K562 (cell line): ENCODE results near the gene NCKAP1. TPM values are rescaled to one million over a fixed set of nuclear protein-coding genes. Genes with fewer than 3 reads are reported as not detected.
A peak's percentile ranks its signal among the peaks of the same experiment; 100 is the strongest.

Source experiments
- ATAC-seq: fragments of 200-7000 bp; cut with Tn5 transposase; 3 replicates; pipeline ENCODE4 v1.9.1; 2020; ENCODE audit warnings: moderate library complexity
- BruUV-seq: library from RNA; stranded (reverse); fragments of 400-500 nt; replicated peaks from 2 replicates; lab custom pipeline; 2021; lab: Mats Ljungman, UMichigan
- CTCF ChIA-PET: fragments of 300-600 bp; formaldehyde crosslinking; extraction: SDS; loops from one replicate; lab custom pipeline; 2021; ENCODE audit warnings: low intra/inter-chr PET ratio; lab: Yijun Ruan, JAX
- POLR2A ChIA-PET: fragments of 300-600, 350-650 bp; sonication (Branson Sonifier 250); formaldehyde crosslinking; extraction: SDS; loops from one replicate; lab custom pipeline; 2021; ENCODE audit warnings: antibody characterized with exemption, inconsistent platforms; lab: Yijun Ruan, JAX
- DNase-seq, 4 experiments: peaks; one replicate each; pipeline versions ENCODE4 v3.0.0 to v3.0.0-alpha.2; 2011 to 2018; ENCODE audit warnings: low spot score in 3 of 4, mixed read lengths in 3 of 4; ENCODE audit errors: extremely low read depth in 1 of 4
- FAIRE-seq: peaks from 2 replicates; lab custom pipeline; 2011; peaks lifted over from hg19 to GRCh38; lab: Jason Lieb, UNC
- H2AFZ ChIP-seq: 2 replicates; pipeline ENCODE4 v1.6.0; 2011; ENCODE audit warnings: low read depth, low read length, control low read depth, inconsistent platforms
- H3K27ac ChIP-seq: fragments of 200-600 bp; 3 replicates; pipeline ENCODE4 v1.8.0; 2011; ENCODE audit warnings: low read depth, mild to moderate bottlenecking, control low read depth, inconsistent platforms, low read length, moderate library complexity, mixed read lengths; ENCODE audit errors: extremely low read depth
- H3K27me3 ChIP-seq, 2 experiments: fragments of 300-600 bp in 1 of 2; 2 replicates in 1 of 2; 3 replicates in 1 of 2; pipeline versions ENCODE4 v1.6.0 to v1.8.0; 2011; ENCODE audit warnings: inconsistent platforms in 2 of 2, low read length in 2 of 2, mild to moderate bottlenecking in 1 of 2, mixed read lengths in 1 of 2, moderate library complexity in 1 of 2; ENCODE audit not compliant: control insufficient read depth in 2 of 2, insufficient read depth in 2 of 2
- H3K36me3 ChIP-seq: fragments of 300-600 bp; 3 replicates; pipeline ENCODE4 v1.8.0; 2011; ENCODE audit warnings: mild to moderate bottlenecking, low read length, inconsistent platforms; ENCODE audit not compliant: control insufficient read depth, insufficient read depth
- H3K4me1 ChIP-seq, 2 experiments: fragments of 200-600 bp in 1 of 2; replicated peaks in 1 of 2; 2 replicates in 1 of 2; 3 replicates in 1 of 2; pipeline versions ENCODE4 v1.5.1 to v1.8.0; 2011; ENCODE audit warnings: inconsistent platforms in 2 of 2, low read length in 2 of 2, mild to moderate bottlenecking in 1 of 2, mixed read lengths in 1 of 2, moderate library complexity in 1 of 2; ENCODE audit not compliant: control insufficient read depth in 2 of 2, insufficient read depth in 2 of 2
- H3K4me2 ChIP-seq: 2 replicates; pipeline ENCODE4 v1.6.1; 2011; ENCODE audit warnings: low read length, control low read depth, inconsistent platforms, mixed read lengths; ENCODE audit not compliant: insufficient read depth
- H3K4me3 ChIP-seq: fragments of 200-600 bp; sonication (generic), shearing (Covaris generic); 2 replicates; pipeline ENCODE4 v1.5.1; 2016; ENCODE audit warnings: control low read depth, inconsistent platforms
- H3K79me2 ChIP-seq: fragments of 200-600 bp; 3 replicates; pipeline ENCODE4 v1.8.0; 2011; ENCODE audit warnings: low read length, inconsistent platforms; ENCODE audit not compliant: control insufficient read depth, insufficient read depth
- H3K9ac ChIP-seq, 2 experiments: 2 replicates each; pipeline versions ENCODE4 v1.6.0 to v1.6.1; 2011; ENCODE audit warnings: low read depth in 2 of 2, low read length in 2 of 2, control low read depth in 1 of 2, inconsistent platforms in 1 of 2, mild to moderate bottlenecking in 1 of 2, mixed read lengths in 1 of 2; ENCODE audit not compliant: insufficient read depth in 1 of 2
- H3K9me1 ChIP-seq: one replicate; pipeline ENCODE4 v1.6.0; 2011; ENCODE audit warnings: inconsistent platforms, mild to moderate bottlenecking, low read length, moderate library complexity; ENCODE audit not compliant: control insufficient read depth, insufficient read depth
- H3K9me3 ChIP-seq: replicated peaks from 2 replicates; pipeline ENCODE4 v1.5.1; 2011; ENCODE audit warnings: low read depth, low read length, inconsistent platforms; ENCODE audit not compliant: control insufficient read depth, insufficient read depth
- H4K20me1 ChIP-seq: replicated peaks from 2 replicates; pipeline ENCODE4 v1.6.1; 2011; ENCODE audit warnings: low read length, inconsistent platforms, mixed read lengths; ENCODE audit not compliant: control insufficient read depth, insufficient read depth
- C11orf30 ChIP-seq: fragments of 450-650 bp; IDR thresholded peaks from 2 replicates; pipeline ENCODE4 v1.6.1; 2016; ENCODE audit warnings: low read depth, mild to moderate bottlenecking
- ESRRA ChIP-seq: fragments of 450-650 bp; IDR thresholded peaks from 2 replicates; pipeline ENCODE4 v1.6.1; 2014; ENCODE audit warnings: low read depth, mild to moderate bottlenecking, moderate library complexity, borderline replicate concordance
- FOXJ3 ChIP-seq: sonication (generic); formaldehyde crosslinking; IDR thresholded peaks from 2 replicates; pipeline ENCODE4 v1.4.0; 2020; ENCODE audit warnings: mild to moderate bottlenecking, missing genetic modification reagents
- HMG20B ChIP-seq: fragments of 250-450 bp; sonication (Bioruptor Pico); IDR thresholded peaks from 2 replicates; pipeline ENCODE4 v1.5.0; 2021; ENCODE audit warnings: mild to moderate bottlenecking
- MAFF ChIP-seq: IDR thresholded peaks from 2 replicates; pipeline ENCODE4 v1.6.1; 2012; ENCODE audit warnings: low read length, improper control_type of control experiment
- MAFG ChIP-seq: fragments of 450-650 bp; conservative IDR thresholded peaks from 2 replicates; pipeline ENCODE4 v1.6.1; 2016; ENCODE audit warnings: missing genetic modification characterization, missing compliant biosample characterization
- MAFK ChIP-seq: IDR thresholded peaks from 2 replicates; pipeline ENCODE4 v1.6.1; 2011; ENCODE audit warnings: low read length, improper control_type of control experiment
- PHB2 ChIP-seq: fragments of 450-650 bp; IDR thresholded peaks from 2 replicates; pipeline ENCODE4 v1.6.1; 2017; ENCODE audit warnings: low read depth
- SMARCC2 ChIP-seq: fragments of 450-650 bp; IDR thresholded peaks from 2 replicates; pipeline ENCODE4 v1.6.1; 2017; ENCODE audit warnings: antibody characterized with exemption, moderate library complexity, mild to moderate bottlenecking, low read depth
- TAF7 ChIP-seq: fragments of 450-650 bp; IDR thresholded peaks from 2 replicates; pipeline ENCODE4 v1.6.1; 2016; ENCODE audit warnings: missing genetic modification characterization, missing compliant biosample characterization
- ZNF316 ChIP-seq: fragments of 450-650 bp; IDR thresholded peaks from 2 replicates; pipeline ENCODE4 v1.6.1; 2016
- ZZZ3 ChIP-seq: fragments of 450-650 bp; IDR thresholded peaks from 2 replicates; pipeline ENCODE4 v1.6.1; 2016; ENCODE audit warnings: antibody characterized with exemption, mild to moderate bottlenecking, moderate library complexity
- in situ Hi-C: fragments of 300-500 bp; cut with MboI; formaldehyde crosslinking; loops from 4 replicates; pipeline ENCODE4 v1.15.0; 2018; ENCODE audit warnings: inconsistent platforms, mixed read lengths
- intact Hi-C: fragments of 100-400 bp; cut with micrococcal nuclease; formaldehyde crosslinking; loops from 2 replicates; pipeline ENCODE4 v1.14.2; 2022
- polyA plus RNA-seq, 8 experiments: library from polyadenylated mRNA; depleted of rRNA in 4 of 8; stranded (reverse) in 5 of 8; unstranded in 3 of 8; fragments of >200 nt; fragmentation: Nextera tagmentation in 2 of 8; fragmentation: Illumina TruSeq in 1 of 8; extraction: Ambion mirVana in 2 of 8; extraction: Trizol in 1 of 8; gene quantifications; 2 replicates each; pipeline versions ENCODE4 v1.2.1 to v1.2.3, GENCODE V29; 2011 to 2014; ENCODE audit warnings: inconsistent platforms in 1 of 8, missing spikeins in 1 of 8
- total RNA-seq, 7 experiments: library from RNA; depleted of rRNA in 6 of 7; stranded (reverse); fragments of >200 nt in 6 of 7; fragmentation: Illumina TruSeq in 2 of 7; extraction: Trizol in 2 of 7; gene quantifications; 2 replicates each; pipeline versions ENCODE4 v1.2.1 to v1.2.3, GENCODE V29; 2011 to 2021; ENCODE audit warnings: low replicate concordance in 1 of 7
- TF ChIP-seq, protein P1 (sequence below): IDR thresholded peaks from 3 replicates; pipeline ENCODE4 v1.6.1; 2011; ENCODE audit warnings: borderline replicate concordance, mild to moderate bottlenecking, moderate library complexity; ENCODE audit not compliant: insufficient read length; ENCODE audit errors: extremely low read depth

NCKAP1 gene
- total and polyA plus RNA-seq, 9 of the 15 experiments (the other 6 are each of a cell fraction or from before 2014, with no cell fraction given): 34.0 to 153 (median 88.7) TPM

DNA sequence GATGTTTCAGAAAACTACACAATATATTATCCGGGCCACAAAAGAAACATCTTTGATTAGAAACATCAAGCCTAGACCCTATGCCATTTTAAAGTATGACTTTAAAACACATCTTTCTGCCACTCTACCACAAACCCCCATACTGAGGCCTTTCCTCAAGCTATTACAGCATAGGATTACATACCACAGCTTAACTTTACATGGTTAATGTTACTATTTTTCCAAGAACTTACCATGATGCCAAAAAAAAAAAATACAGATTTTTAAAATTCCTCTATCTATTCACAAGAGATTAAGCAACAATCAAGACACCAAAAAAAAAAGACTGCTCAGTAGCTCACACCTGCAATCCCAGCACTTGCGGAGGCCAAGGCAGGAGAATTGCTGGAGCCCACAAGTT is 9.0 kb downstream of the NCKAP1 start (continued):
- TF ChIP-seq FOXJ3 (CRISPR knock-in tag) (no peak), TAF7 (tag) (no peak), PHB2 (no peak), ZZZ3 (no peak), SMARCC2 (no peak), MAFK (no peak)
- TF ChIP-seq, protein P1, sequence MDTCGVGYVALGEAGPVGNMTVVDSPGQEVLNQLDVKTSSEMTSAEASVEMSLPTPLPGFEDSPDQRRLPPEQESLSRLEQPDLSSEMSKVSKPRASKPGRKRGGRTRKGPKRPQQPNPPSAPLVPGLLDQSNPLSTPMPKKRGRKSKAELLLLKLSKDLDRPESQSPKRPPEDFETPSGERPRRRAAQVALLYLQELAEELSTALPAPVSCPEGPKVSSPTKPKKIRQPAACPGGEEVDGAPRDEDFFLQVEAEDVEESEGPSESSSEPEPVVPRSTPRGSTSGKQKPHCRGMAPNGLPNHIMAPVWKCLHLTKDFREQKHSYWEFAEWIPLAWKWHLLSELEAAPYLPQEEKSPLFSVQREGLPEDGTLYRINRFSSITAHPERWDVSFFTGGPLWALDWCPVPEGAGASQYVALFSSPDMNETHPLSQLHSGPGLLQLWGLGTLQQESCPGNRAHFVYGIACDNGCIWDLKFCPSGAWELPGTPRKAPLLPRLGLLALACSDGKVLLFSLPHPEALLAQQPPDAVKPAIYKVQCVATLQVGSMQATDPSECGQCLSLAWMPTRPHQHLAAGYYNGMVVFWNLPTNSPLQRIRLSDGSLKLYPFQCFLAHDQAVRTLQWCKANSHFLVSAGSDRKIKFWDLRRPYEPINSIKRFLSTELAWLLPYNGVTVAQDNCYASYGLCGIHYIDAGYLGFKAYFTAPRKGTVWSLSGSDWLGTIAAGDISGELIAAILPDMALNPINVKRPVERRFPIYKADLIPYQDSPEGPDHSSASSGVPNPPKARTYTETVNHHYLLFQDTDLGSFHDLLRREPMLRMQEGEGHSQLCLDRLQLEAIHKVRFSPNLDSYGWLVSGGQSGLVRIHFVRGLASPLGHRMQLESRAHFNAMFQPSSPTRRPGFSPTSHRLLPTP: no peak

DNA sequence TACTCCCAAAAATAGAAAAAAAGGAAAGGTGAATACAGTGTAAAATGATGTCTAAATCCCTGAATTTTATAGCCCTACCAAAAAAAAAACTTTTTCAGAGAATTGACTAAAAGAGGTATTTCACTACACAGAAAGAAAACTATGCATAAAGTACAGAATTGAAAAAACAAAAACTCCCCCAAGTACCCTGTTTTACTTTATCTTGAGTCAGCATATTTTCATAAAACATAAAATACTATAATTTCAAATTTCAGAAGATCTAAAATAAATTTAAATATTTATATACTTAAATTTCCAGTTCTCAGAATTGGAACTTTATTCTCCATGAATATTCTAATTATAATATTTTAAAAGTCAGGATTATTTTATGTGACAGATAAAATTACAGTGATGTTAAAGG is 10.1 kb downstream of the NCKAP1 start:
- no peak overlapping the region for H3K4me3 ChIP-seq
- DNase-seq: no peak
- H4K20me1 ChIP-seq: no peaks in the 10 kb centered on the region; the same call in 1 of the 2 replicates
- peak; percentile 82 for TF ChIP-seq MAFG (tag)
- TF ChIP-seq ESRRA: no peak
- TF ChIP-seq HMG20B: no peak
- TF ChIP-seq C11orf30: peak; percentile 95
- peak; percentile 84 for TF ChIP-seq MAFF
- TF ChIP-seq ZNF316: peak; percentile 98
- TF ChIP-seq MAFK: peak; percentile 91
- TF ChIP-seq, all 486 proteins: peak for 5
- H2AFZ ChIP-seq: no peak overlapping the region
- H3K27ac ChIP-seq: no peak overlapping the region
- BruUV-seq: no TSS peak
- H3K9me3 ChIP-seq: no peaks in the 10 kb centered on the region
- FAIRE-seq (no peak), ATAC-seq (no peak)
- intact Hi-C loops (no loop called here), in situ Hi-C loops (no loop called here)
- ChIA-PET CTCF (no interaction called here), POLR2A (no interaction called here)
- peaks cover 100% of the 10 kb centered on the region for H3K79me2 ChIP-seq
- H3K9ac ChIP-seq: no peak overlapping the region
- H3K9me1 ChIP-seq: no peaks in the 10 kb centered on the region
- H3K4me1 ChIP-seq: peaks cover 8 to 15% of the 10 kb centered on the region in 2 experiments
- H3K27me3 ChIP-seq: no peaks in the 10 kb centered on the region
- no peak overlapping the region for H3K4me2 ChIP-seq
- H3K36me3 ChIP-seq: peaks cover 17% of the 10 kb centered on the region; the same call in 1 of the 3 replicates
